Upper lobe of left lung (tissue), 6 donors: Measurements from ENCODE around the gene PSMA6. TPM values are rescaled to one million over a fixed set of nuclear protein-coding genes. Genes with fewer than 3 reads are reported as not detected.

Experiments
- ATAC-seq, 2 donors: fragments of 200-7000 bp; cut with Tn5 transposase; one replicate each; pipeline ENCODE4 v1.9.1; 2022; ENCODE audit warnings: mild to moderate bottlenecking in 2 of 2, moderate library complexity in 2 of 2; ENCODE audit not compliant: low FRiP score in 2 of 2
- DNase-seq, 2 donors: peaks; one replicate each; pipeline ENCODE4 v3.0.0-alpha.2; 2019 to 2020
- H3K27ac ChIP-seq, 4 donors: fragments of 200-600 bp; sonication (generic); one replicate each; pipeline ENCODE4 v1.5.1; 2016 to 2019
- H3K27me3 ChIP-seq, 4 donors: fragments of 200-600 bp; sonication (generic); one replicate each; pipeline ENCODE4 v1.5.1; 2017 to 2019
- H3K36me3 ChIP-seq, 4 donors: fragments of 200-600 bp; sonication (generic); one replicate each; pipeline ENCODE4 v1.5.1; 2016 to 2019
- H3K4me1 ChIP-seq, 4 donors: fragments of 200-600 bp; sonication (generic); one replicate each; pipeline ENCODE4 v1.5.1; 2018 to 2019
- H3K4me3 ChIP-seq, 4 donors: fragments of 200-600 bp; sonication (generic); one replicate each; pipeline ENCODE4 v1.5.1; 2017 to 2019; ENCODE audit warnings: mild to moderate bottlenecking in 2 of 4, moderate library complexity in 1 of 4
- H3K9me3 ChIP-seq, 4 donors: fragments of 200-600 bp; sonication (generic); one replicate each; pipeline ENCODE4 v1.5.1; 2018 to 2019
- EP300 ChIP-seq, 4 donors: sonication (generic); formaldehyde crosslinking; IDR thresholded peaks; one replicate each; pipeline ENCODE4 v1.5.1; 2017; ENCODE audit warnings: antibody characterized with exemption in 4 of 4, control low read depth in 2 of 4
- POLR2A ChIP-seq, 4 donors: fragments of 450-650 bp; IDR thresholded peaks; one replicate each; pipeline ENCODE4 v1.5.1; 2016 to 2017; ENCODE audit warnings: antibody characterized with exemption in 4 of 4, mild to moderate bottlenecking in 2 of 4
- POLR2AphosphoS5 ChIP-seq, 2 donors: sonication (generic); formaldehyde crosslinking; IDR thresholded peaks; one replicate each; pipeline ENCODE4 v1.5.1; 2017; ENCODE audit warnings: antibody characterized with exemption in 2 of 2
- WGBS, 2 donors: methylation state at CpG; one replicate each; pipeline ENCODE4 v1.1.5; 2017 to 2018; 5-methylcytosine and 5-hydroxymethylcytosine counted together
- total RNA-seq, 6 donors: library from RNA; depleted of rRNA in 4 of 6; stranded (reverse); fragments of >200 nt in 4 of 6; gene quantifications; one replicate each; pipeline versions ENCODE4 v1.1.0 to v1.2.1, GENCODE V29; 2016 to 2021
- TF ChIP-seq, protein P1 (sequence below), 6 experiments: fragments of 450-650 bp in 4 of 6; fragments of 200-600 bp in 2 of 6; sonication (generic) in 2 of 6; IDR thresholded peaks; one replicate each; pipeline ENCODE4 v1.5.1; 2016 to 2019; ENCODE audit warnings: antibody characterized with exemption in 6 of 6
- donor health status: DM: no; HTN: no; CAD: no; lungs with moderate emphysema.
- donor health status: DM: no; HTN: yes; CAD: no; lungs with severe emphysema.

Gene PSMA6
- total RNA-seq, 6 donors from 2014 or later: 63.9 to 213 (median 162) TPM

DNA sequence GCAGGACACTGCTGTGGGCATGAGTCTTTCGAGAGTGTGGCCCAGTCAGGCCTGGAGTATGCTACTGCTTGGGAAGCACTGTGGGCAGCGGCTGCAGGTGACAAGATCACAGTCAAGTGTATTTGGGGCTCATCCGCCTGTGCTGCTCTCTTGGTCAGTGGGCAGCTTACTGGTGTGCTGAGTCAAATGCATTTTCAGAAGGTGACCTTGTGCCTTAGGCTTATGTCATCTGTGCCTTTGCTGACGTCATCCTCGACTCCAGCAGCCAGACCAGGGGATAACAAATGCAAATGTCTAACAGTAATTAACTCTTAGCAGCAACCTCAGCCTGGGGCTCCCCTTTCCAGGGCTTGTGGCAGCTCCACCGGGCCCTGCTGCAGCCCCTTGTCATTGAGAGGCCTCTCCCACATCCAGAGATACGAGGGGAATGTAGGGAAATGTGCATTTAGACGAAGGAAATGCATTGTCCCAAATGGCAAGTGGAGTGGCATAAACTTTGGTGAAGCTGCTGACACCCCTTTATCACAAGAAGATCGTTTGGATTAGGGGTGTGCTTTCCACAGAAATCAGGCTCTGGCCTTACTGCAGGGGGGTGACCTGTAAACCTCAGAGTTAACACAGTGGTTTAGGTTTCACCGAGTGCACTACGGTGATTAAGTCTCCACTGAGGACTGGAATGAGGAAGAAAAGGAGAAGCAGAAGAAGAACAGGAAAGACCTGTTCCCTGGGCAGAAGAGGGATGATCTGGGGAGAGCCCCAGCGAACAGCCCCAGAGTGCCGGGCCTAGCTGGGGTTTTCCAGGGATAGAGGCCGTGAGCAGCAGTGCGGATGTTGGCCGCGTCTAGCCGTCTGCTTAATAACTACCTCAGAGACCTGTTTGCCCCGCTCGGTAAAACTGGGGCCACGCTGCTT is 39.7 kb downstream of the PSMA6 start:
- Histone ChIP-seq H3K4me3 (no peak overlapping the region), H3K27ac (peak overlapping the region; percentile 82 to 97 (median 88)), H3K27me3 (no peaks in the 10 kb centered on the region), H3K9me3 (no peaks in the 10 kb centered on the region), H3K36me3 (no peaks in the 10 kb centered on the region), H3K4me1 (peaks cover 50 to 57% (median 53%) of the 10 kb centered on the region in 4 donors)
- TF ChIP-seq, protein P1, sequence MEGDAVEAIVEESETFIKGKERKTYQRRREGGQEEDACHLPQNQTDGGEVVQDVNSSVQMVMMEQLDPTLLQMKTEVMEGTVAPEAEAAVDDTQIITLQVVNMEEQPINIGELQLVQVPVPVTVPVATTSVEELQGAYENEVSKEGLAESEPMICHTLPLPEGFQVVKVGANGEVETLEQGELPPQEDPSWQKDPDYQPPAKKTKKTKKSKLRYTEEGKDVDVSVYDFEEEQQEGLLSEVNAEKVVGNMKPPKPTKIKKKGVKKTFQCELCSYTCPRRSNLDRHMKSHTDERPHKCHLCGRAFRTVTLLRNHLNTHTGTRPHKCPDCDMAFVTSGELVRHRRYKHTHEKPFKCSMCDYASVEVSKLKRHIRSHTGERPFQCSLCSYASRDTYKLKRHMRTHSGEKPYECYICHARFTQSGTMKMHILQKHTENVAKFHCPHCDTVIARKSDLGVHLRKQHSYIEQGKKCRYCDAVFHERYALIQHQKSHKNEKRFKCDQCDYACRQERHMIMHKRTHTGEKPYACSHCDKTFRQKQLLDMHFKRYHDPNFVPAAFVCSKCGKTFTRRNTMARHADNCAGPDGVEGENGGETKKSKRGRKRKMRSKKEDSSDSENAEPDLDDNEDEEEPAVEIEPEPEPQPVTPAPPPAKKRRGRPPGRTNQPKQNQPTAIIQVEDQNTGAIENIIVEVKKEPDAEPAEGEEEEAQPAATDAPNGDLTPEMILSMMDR (IDR thresholded peaks at IDR 0.05): no peak
- TF ChIP-seq POLR2A (IDR thresholded peaks at IDR 0.05): peak in 1 of 4 donors; percentile 42
- TF ChIP-seq POLR2AphosphoS5 (IDR thresholded peaks at IDR 0.05): peak; percentile 47 to 60
- peak in 2 of 4 donors; percentile 57 to 94 for TF ChIP-seq EP300 (IDR thresholded peaks at IDR 0.05)
- 45 to 52% methylated on average over 17 to 21 of the region's 21 CpGs for WGBS, 2 donors
- DNase-seq: peak; percentile 59 to 93
- ATAC-seq: peak; percentile 5 to 58

DNA sequence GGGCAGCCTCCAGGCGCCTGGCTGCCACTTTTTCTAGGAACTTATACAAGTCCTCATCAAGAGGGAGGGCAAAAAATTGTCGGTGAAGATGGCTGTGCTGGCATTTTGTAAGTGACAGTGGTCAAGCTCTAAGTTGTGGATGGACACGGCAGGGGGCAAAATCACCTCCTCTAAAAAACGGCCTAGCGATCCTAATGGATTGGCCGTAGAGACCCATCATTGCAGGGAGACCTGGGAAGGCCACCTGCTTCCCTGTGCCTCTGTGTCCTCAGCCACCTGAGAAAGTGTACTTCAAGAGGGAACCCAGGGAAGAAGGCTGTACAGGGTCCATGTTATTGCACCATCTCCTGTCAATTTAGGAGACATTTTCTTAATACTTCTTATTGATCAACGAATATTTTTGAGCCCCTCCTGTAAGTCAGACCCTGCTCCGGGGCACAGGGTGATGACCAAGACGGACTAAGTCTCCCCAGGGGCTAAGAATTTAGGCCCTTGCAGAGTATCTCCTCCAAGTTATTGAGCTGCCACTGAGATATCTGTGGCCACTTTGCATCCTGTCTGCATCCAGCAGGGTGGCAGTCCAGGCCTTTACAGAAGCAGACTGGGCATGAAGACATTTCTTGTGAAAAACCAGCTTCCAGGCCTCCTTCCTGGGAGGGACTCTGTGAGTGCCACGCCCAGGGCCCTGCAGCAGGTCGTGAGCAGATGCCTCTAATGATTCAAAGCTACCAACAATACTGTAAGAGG is 40.5 kb downstream of the PSMA6 start:
- ATAC-seq: no peak
- no peak overlapping the region for H3K4me3 ChIP-seq
- WGBS, 2 donors: 58 to 60% methylated on average over 7 to 11 of the region's 11 CpGs
- no peaks in the 10 kb centered on the region for H3K36me3 ChIP-seq
- peak overlapping the region; percentile 82 to 97 (median 88) for H3K27ac ChIP-seq
- no peaks in the 10 kb centered on the region for H3K27me3 ChIP-seq
- peak in 1 of 2 donors; percentile 82 for DNase-seq
- TF ChIP-seq POLR2A (IDR thresholded peaks at IDR 0.05) (no peak), EP300 (IDR thresholded peaks at IDR 0.05) (no peak), POLR2AphosphoS5 (IDR thresholded peaks at IDR 0.05) (peak; percentile 24 to 38)
- peaks cover 59 to 65% (median 62%) of the 10 kb centered on the region in 4 donors for H3K4me1 ChIP-seq
- H3K9me3 ChIP-seq: no peaks in the 10 kb centered on the region

DNA sequence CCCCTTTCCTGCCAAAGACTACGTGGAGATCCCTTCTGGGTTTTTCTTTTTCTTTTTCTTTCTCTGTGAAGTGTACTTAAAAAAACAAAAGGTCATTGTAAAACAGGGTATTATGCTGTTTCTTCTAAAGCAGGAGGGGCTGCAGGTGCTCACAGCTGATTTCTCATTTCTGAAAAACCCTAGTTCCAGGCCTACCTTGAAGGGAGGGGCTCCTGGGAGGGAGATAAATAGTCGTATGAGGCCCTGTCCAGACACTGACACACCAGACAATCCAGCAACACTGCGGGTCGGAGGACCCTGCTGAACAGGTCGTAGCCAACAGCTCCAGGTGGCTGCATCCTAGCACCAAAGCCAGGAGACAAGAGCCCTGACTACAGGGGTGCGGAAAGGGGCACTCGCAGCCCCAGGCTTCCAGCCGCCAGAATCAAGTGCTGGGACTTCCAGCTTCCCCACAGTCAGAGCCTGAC is 41.1 kb downstream of the PSMA6 start:
- no peak for ATAC-seq
- TF ChIP-seq EP300 (IDR thresholded peaks at IDR 0.05) (no peak), POLR2A (IDR thresholded peaks at IDR 0.05) (no peak), POLR2AphosphoS5 (IDR thresholded peaks at IDR 0.05) (no peak)
- TF ChIP-seq, protein P1 (IDR thresholded peaks at IDR 0.05): no peak
- Histone ChIP-seq H3K4me3 (no peak overlapping the region), H3K36me3 (no peaks in the 10 kb centered on the region), H3K4me1 (peaks cover 65 to 71% (median 67%) of the 10 kb centered on the region in 4 donors), H3K27me3 (no peaks in the 10 kb centered on the region), H3K27ac (peak overlapping the region; percentile 82 to 97 (median 88)), H3K9me3 (no peaks in the 10 kb centered on the region)
- DNase-seq: no peak
- 23 to 61% methylated on average over 2 to 8 of the region's 8 CpGs for WGBS, 2 donors

DNA sequence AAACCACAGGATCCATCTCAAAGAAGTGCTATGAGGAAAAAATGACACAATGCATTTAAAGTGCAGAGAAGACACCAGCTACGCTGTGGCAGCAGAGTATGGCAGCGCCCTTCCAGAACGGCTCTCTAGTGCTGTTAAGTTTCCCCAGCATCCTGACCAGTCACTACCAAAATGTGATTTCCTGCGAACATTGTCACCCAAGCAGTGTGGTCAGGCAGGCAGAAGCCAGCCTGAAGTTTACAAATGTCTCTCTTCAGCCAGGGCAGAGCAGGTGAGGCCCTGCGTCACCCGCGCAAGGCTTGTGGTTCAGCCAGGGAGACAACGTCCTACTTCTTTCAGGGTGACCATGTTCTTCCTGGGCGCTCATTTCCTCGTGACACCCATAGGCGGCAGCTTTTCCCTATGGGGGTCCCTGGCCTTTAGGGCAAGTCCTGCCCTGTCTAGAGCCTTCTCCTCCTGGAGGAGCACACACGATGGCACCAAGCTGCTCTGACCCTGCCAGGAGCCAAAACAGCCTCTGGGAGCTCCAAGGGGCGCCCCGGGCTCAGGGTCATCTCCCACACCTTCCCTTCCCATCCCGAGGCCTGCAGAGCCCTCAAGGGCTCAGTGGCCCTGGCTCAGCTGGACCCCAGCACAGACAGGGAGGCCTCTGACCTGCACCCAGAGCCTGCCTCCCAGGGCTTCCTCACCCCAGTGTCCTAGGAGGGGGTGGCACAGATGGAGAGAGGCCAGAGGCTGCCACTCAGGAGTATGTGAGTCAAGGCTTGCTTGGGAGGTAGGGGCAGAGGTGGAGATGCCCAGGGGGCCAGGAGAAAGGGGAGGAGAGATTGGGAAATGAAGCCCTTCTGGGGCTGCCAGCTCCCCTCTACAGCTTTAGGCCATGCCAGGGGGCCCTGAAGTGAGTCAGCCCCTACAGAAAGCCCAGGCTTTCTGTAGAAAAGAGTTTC is 41.9 kb downstream of the PSMA6 start:
- ATAC-seq (no peak), DNase-seq (peak; percentile 36 to 64)
- no peaks in the 10 kb centered on the region for H3K27me3 ChIP-seq
- H3K4me1 ChIP-seq: peaks cover 72 to 77% (median 74%) of the 10 kb centered on the region in 4 donors
- H3K9me3 ChIP-seq: no peaks in the 10 kb centered on the region
- H3K27ac ChIP-seq: peak overlapping the region; percentile 82 to 97 (median 88)
- WGBS, 2 donors: 66 to 69% methylated on average over 12 to 15 of the region's 15 CpGs
- H3K4me3 ChIP-seq: no peak overlapping the region
- H3K36me3 ChIP-seq: no peaks in the 10 kb centered on the region
- TF ChIP-seq POLR2AphosphoS5 (IDR thresholded peaks at IDR 0.05): peak in 1 of 2 donors; percentile 13
- TF ChIP-seq EP300 (IDR thresholded peaks at IDR 0.05): no peak
- TF ChIP-seq POLR2A (IDR thresholded peaks at IDR 0.05): no peak
- TF ChIP-seq, protein P1 (IDR thresholded peaks at IDR 0.05): peak in 2 of 6 experiments; percentile 4 to 9
